ENCODE results near the gene ARHGAP25.

The ARHGAP25 gene

GRCh38 chr2:68738906-68739594, 4.4 kb downstream of the ARHGAP25 start:
- no peak for TF ChIP-seq CTCF (IDR thresholded peaks at IDR 0.05)

GRCh38 chr2:68739595-68740399, 5.2 kb downstream of the ARHGAP25 start:
- TF ChIP-seq CTCF (IDR thresholded peaks at IDR 0.05): no peak

- TF ChIP-seq CTCF (IDR thresholded peaks at IDR 0.05): no peak
These were observed 5.8 kb downstream of the ARHGAP25 start for GRCh38 chr2:68740400-68740914.

DNA sequence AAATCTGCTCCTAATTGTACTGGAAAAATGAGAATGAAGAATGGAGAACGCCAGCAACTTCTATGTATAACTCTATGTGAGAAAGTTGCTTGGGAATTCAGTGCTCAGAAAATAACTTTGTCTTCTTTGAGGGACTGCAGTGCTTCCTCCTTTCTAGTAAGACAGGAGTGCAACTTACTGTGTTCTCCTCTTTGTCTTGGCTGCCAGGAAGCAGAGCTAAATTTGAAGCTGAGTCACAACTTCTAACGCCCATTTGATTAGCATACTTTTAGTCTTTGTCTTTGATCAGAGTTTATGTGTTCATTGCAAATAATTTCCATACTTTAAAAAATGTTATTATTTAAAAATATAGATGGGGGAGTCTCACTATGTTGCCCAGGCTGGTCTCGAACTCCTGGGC, 6.6 kb downstream of the ARHGAP25 start:
- no peak for TF ChIP-seq CTCF (IDR thresholded peaks at IDR 0.05)

DNA sequence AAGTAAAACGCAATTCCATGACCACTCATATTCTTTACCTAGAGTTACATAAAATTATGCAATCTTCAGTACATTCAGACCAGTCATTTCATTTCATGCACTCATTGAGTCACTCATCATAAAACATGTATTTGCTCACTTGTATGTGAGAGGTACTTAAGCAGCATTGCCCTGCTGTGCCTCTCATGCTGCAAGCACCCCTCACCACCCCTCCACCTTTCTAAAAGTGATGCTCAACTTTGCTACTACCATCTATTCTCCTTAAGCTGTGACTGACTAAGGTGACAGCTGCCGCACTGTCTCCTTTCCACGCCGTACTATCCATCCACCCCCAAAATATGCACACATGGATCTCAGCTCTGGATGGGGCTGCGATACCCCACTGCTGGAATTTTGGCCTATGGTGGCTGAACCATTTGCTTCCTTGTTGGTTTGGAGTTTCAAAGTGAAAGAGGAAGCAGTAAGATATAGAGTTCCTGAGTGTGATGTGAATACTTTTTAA, 7.2 kb downstream of the ARHGAP25 start:
- no peak for TF ChIP-seq CTCF (IDR thresholded peaks at IDR 0.05)

GRCh38 chr2:68742626-68743415, 8.2 kb downstream of the ARHGAP25 start:
- no peak for TF ChIP-seq CTCF (IDR thresholded peaks at IDR 0.05)

- TF ChIP-seq CTCF (IDR thresholded peaks at IDR 0.05): no peak
These were observed 8.9 kb downstream of the ARHGAP25 start for GRCh38 chr2:68743531-68743930.
